HepG2 (cell line): ENCODE data around the gene BBLN. TPM values are rescaled to one million over a fixed set of nuclear protein-coding genes. Genes with fewer than 3 reads are reported as not detected.

Experiments used
- CCDC6 ChIP-seq: sonication (generic); formaldehyde crosslinking; IDR thresholded peaks from 2 replicates; pipeline ENCODE4 v1.8.1; 2022; ENCODE audit warnings: mild to moderate bottlenecking, missing genetic modification reagents, moderate library complexity
- EP300 ChIP-seq, 3 experiments: sonication (generic) in 1 of 3; formaldehyde crosslinking in 1 of 3; IDR thresholded peaks; 2 replicates each; pipeline versions ENCODE4 v1.5.1 to v1.6.1; 2011 to 2020; ENCODE audit warnings: low read depth in 2 of 3, low read length in 2 of 3, borderline replicate concordance in 1 of 3, improper control_type of control experiment in 1 of 3, mild to moderate bottlenecking in 1 of 3, missing genetic modification reagents in 1 of 3, moderate library complexity in 1 of 3
- GABPB1 ChIP-seq: IDR thresholded peaks from 2 replicates; pipeline ENCODE4 v1.6.1; 2016; ENCODE audit warnings: mild to moderate bottlenecking, missing genetic modification reagents, moderate library complexity, missing compliant biosample characterization
- KDM5A ChIP-seq: fragments of 200-600 bp; sonication (generic); IDR thresholded peaks from 2 replicates; pipeline ENCODE4 v1.7.0; 2018; ENCODE audit warnings: antibody characterized with exemption, mild to moderate bottlenecking, low read length, borderline replicate concordance
- MED8 ChIP-seq: sonication (generic); formaldehyde crosslinking; IDR thresholded peaks from 2 replicates; pipeline ENCODE4 v1.8.1; 2023; ENCODE audit warnings: mild to moderate bottlenecking, missing genetic modification reagents; ENCODE audit not compliant: insufficient replicate concordance
- POGZ ChIP-seq: sonication (generic); formaldehyde crosslinking; IDR thresholded peaks from 2 replicates; pipeline ENCODE4 v1.4.0; 2020; ENCODE audit warnings: mild to moderate bottlenecking, missing genetic modification reagents
- RAD21 ChIP-seq: fragments of 450-650 bp; formaldehyde crosslinking; IDR thresholded peaks from 2 replicates; pipeline ENCODE4 v1.5.0; 2020; ENCODE audit warnings: mild to moderate bottlenecking
- REPIN1 ChIP-seq: sonication (generic); formaldehyde crosslinking; IDR thresholded peaks from 2 replicates; pipeline ENCODE4 v1.8.0; 2022; ENCODE audit warnings: missing genetic modification reagents, low read depth, mild to moderate bottlenecking, borderline replicate concordance
- TARDBP ChIP-seq: sonication (generic); formaldehyde crosslinking; IDR thresholded peaks from 2 replicates; pipeline ENCODE4 v1.8.0; 2022; ENCODE audit warnings: mild to moderate bottlenecking, missing genetic modification reagents
- ZMYM2 ChIP-seq: sonication (generic); formaldehyde crosslinking; IDR thresholded peaks from 2 replicates; pipeline ENCODE4 v1.8.0; 2022; ENCODE audit warnings: mild to moderate bottlenecking, missing genetic modification reagents
- ZNF496 ChIP-seq: sonication (generic); formaldehyde crosslinking; IDR thresholded peaks from 2 replicates; pipeline ENCODE4 v1.8.1; 2023; ENCODE audit warnings: mild to moderate bottlenecking, moderate library complexity, missing genetic modification reagents; ENCODE audit not compliant: insufficient replicate concordance
- ZNF547 ChIP-seq: sonication (generic); formaldehyde crosslinking; IDR thresholded peaks from 2 replicates; pipeline ENCODE4 v1.5.1; 2020; ENCODE audit warnings: mild to moderate bottlenecking, missing genetic modification reagents
- ZNF556 ChIP-seq: sonication (generic); formaldehyde crosslinking; IDR thresholded peaks from 2 replicates; pipeline ENCODE4 v1.4.0; 2020; ENCODE audit warnings: mild to moderate bottlenecking, missing genetic modification reagents, borderline replicate concordance
- ZNF557 ChIP-seq: sonication (generic); formaldehyde crosslinking; IDR thresholded peaks from 2 replicates; pipeline ENCODE4 v1.4.0; 2020; ENCODE audit warnings: missing genetic modification reagents
- ZSCAN12 ChIP-seq: sonication (generic); formaldehyde crosslinking; IDR thresholded peaks from 2 replicates; pipeline ENCODE4 v1.9.0; 2021; ENCODE audit warnings: mild to moderate bottlenecking, missing genetic modification reagents
- polyA plus RNA-seq, 8 experiments: library from polyadenylated mRNA; depleted of rRNA in 3 of 8; stranded (reverse) in 7 of 8; unstranded in 1 of 8; fragments of >200 nt; fragmentation: Illumina TruSeq in 4 of 8; extraction: Trizol in 4 of 8; gene quantifications; 2 replicates each; pipeline versions ENCODE4 v1.2.1 to v1.2.3, GENCODE V29; 2011 to 2016; ENCODE audit warnings: low read depth in 4 of 8, missing spikeins in 1 of 8, mixed read lengths in 1 of 8; ENCODE audit not compliant: insufficient read depth in 1 of 8
- total RNA-seq, 5 experiments: library from RNA; depleted of rRNA; stranded (reverse); fragments of >200 nt; fragmentation: Illumina TruSeq; extraction: Trizol; gene quantifications; 2 replicates each; pipeline ENCODE4 v1.2.3, GENCODE V29; 2016; ENCODE audit warnings: low read depth in 1 of 5
- TF ChIP-seq, protein P1 (sequence below): sonication (generic); formaldehyde crosslinking; conservative IDR thresholded peaks from 2 replicates; pipeline ENCODE4 v1.8.0; 2022; ENCODE audit warnings: mild to moderate bottlenecking, moderate library complexity, missing genetic modification reagents
- TF ChIP-seq, protein P2 (sequence below): sonication (generic); formaldehyde crosslinking; IDR thresholded peaks from 2 replicates; pipeline ENCODE4 v1.5.1; 2020; ENCODE audit warnings: mild to moderate bottlenecking, missing genetic modification reagents, borderline replicate concordance
- TF ChIP-seq, protein P3 (sequence below): sonication (generic); formaldehyde crosslinking; IDR thresholded peaks from 2 replicates; pipeline ENCODE4 v1.8.1; 2023; ENCODE audit warnings: mild to moderate bottlenecking, missing genetic modification reagents
- TF ChIP-seq, protein P4 (sequence below): sonication (generic); formaldehyde crosslinking; IDR thresholded peaks from 2 replicates; pipeline ENCODE4 v1.5.1; 2020; ENCODE audit warnings: mild to moderate bottlenecking, missing genetic modification reagents, moderate library complexity

Gene BBLN
- total and polyA plus RNA-seq, 2 of the 13 experiments (the other 11 are each of a cell fraction or from before 2014, with no cell fraction given): 27.6 to 33.1 TPM

DNA sequence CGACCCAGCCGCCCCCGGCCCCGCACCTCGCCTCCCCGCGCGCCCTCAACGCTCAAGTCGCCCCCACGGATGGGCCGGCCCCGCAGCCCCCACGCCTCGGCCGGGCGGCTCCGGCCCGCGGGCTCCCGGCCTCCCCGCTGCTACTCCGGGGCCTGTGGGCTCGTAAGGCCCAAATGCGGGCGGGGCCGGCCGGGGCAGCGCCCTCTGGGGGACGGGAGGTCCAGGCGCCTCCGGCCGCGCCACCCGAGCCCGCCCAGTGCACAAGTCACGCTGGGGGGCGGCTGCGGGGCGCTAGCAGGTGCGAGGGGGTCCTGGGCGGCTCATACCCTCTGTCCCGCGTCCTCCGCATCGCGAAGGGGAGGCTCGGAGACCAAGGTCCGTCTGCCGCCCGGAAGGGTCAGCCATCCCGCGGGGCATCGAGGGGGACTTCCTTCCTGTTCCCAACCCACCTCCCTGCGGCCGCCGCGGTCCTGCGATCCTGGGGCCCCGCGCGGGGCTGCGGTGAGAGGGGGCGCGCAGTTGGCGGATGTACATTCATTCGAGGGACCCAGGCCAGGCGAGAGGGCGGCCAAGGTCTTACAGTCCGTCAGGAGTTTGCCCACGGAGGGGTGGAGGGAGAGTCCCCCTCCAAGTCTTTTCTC, 31.5 kb downstream of the BBLN start, which contains the start of gene CIZ1 (continued):
- TF ChIP-seq GABPB1: peak; percentile 88
- TF ChIP-seq EP300 (IDR thresholded peaks at IDR 0.05; ENCODE audit: low read depth in 2 of 2, low read length in 2 of 2): no peak
- no peak for TF ChIP-seq EP300 (CRISPR knock-in tag; IDR thresholded peaks at IDR 0.05; ENCODE audit: borderline replicate concordance)
- TF ChIP-seq, protein P1, sequence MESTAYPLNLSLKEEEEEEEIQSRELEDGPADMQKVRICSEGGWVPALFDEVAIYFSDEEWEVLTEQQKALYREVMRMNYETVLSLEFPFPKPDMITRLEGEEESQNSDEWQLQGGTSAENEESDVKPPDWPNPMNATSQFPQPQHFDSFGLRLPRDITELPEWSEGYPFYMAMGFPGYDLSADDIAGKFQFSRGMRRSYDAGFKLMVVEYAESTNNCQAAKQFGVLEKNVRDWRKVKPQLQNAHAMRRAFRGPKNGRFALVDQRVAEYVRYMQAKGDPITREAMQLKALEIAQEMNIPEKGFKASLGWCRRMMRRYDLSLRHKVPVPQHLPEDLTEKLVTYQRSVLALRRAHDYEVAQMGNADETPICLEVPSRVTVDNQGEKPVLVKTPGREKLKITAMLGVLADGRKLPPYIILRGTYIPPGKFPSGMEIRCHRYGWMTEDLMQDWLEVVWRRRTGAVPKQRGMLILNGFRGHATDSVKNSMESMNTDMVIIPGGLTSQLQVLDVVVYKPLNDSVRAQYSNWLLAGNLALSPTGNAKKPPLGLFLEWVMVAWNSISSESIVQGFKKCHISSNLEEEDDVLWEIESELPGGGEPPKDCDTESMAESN (CRISPR knock-in tag): peak; percentile 81
- TF ChIP-seq, protein P2, sequence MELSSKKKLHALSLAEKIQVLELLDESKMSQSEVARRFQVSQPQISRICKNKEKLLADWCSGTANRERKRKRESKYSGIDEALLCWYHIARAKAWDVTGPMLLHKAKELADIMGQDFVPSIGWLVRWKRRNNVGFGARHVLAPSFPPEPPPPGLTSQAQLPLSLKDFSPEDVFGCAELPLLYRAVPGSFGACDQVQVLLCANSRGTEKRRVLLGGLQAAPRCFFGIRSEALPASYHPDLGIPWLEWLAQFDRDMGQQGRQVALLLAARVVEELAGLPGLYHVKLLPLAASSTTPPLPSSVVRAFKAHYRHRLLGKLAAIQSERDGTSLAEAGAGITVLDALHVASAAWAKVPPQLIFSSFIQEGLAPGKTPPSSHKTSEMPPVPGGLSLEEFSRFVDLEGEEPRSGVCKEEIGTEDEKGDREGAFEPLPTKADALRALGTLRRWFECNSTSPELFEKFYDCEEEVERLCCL (CRISPR knock-in tag): peak; percentile 59; the same call in 1 of the 2 replicates
- peak; percentile 91; the same call in 1 of the 2 replicates for TF ChIP-seq KDM5A
- no peak for TF ChIP-seq ZSCAN12 (CRISPR knock-in tag)
- TF ChIP-seq ZNF547 (CRISPR knock-in tag): peak; percentile 75
- TF ChIP-seq, protein P3, sequence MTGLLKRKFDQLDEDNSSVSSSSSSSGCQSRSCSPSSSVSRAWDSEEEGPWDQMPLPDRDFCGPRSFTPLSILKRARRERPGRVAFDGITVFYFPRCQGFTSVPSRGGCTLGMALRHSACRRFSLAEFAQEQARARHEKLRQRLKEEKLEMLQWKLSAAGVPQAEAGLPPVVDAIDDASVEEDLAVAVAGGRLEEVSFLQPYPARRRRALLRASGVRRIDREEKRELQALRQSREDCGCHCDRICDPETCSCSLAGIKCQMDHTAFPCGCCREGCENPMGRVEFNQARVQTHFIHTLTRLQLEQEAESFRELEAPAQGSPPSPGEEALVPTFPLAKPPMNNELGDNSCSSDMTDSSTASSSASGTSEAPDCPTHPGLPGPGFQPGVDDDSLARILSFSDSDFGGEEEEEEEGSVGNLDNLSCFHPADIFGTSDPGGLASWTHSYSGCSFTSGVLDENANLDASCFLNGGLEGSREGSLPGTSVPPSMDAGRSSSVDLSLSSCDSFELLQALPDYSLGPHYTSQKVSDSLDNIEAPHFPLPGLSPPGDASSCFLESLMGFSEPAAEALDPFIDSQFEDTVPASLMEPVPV (CRISPR knock-in tag): peak; percentile 82; the same call in 1 of the 2 replicates
- TF ChIP-seq POGZ (CRISPR knock-in tag): peak; percentile 47; the same call in 1 of the 2 replicates
- peak; percentile 39; the same call in 1 of the 2 replicates for TF ChIP-seq CCDC6
- TF ChIP-seq ZNF556: 0 out of 2 replicates have a peak, but pooled peaks have one; percentile 58
- peak; percentile 61 for TF ChIP-seq RAD21 (CRISPR knock-in tag)
- TF ChIP-seq REPIN1 (CRISPR knock-in tag): peak; percentile 79
- TF ChIP-seq MED8: peak; percentile 52
- TF ChIP-seq TARDBP: 0 out of 2 replicates have a peak, but pooled peaks have one; percentile 74
- TF ChIP-seq ZMYM2 (CRISPR knock-in tag): 0 out of 2 replicates have a peak, but pooled peaks have one; percentile 37
- no peak for TF ChIP-seq ZNF496 (CRISPR knock-in tag)
- TF ChIP-seq, protein P4, sequence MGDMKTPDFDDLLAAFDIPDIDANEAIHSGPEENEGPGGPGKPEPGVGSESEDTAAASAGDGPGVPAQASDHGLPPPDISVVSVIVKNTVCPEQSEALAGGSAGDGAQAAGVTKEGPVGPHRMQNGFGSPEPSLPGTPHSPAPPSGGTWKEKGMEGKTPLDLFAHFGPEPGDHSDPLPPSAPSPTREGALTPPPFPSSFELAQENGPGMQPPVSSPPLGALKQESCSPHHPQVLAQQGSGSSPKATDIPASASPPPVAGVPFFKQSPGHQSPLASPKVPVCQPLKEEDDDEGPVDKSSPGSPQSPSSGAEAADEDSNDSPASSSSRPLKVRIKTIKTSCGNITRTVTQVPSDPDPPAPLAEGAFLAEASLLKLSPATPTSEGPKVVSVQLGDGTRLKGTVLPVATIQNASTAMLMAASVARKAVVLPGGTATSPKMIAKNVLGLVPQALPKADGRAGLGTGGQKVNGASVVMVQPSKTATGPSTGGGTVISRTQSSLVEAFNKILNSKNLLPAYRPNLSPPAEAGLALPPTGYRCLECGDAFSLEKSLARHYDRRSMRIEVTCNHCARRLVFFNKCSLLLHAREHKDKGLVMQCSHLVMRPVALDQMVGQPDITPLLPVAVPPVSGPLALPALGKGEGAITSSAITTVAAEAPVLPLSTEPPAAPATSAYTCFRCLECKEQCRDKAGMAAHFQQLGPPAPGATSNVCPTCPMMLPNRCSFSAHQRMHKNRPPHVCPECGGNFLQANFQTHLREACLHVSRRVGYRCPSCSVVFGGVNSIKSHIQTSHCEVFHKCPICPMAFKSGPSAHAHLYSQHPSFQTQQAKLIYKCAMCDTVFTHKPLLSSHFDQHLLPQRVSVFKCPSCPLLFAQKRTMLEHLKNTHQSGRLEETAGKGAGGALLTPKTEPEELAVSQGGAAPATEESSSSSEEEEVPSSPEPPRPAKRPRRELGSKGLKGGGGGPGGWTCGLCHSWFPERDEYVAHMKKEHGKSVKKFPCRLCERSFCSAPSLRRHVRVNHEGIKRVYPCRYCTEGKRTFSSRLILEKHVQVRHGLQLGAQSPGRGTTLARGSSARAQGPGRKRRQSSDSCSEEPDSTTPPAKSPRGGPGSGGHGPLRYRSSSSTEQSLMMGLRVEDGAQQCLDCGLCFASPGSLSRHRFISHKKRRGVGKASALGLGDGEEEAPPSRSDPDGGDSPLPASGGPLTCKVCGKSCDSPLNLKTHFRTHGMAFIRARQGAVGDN (CRISPR knock-in tag): peak; percentile 89
- 0 out of 2 replicates have a peak, but pooled peaks have one; percentile 31 for TF ChIP-seq ZNF557 (CRISPR knock-in tag)
